Measurements from ENCODE around the gene PSTPIP1. TPM values are rescaled to one million over a fixed set of nuclear protein-coding genes. Genes with fewer than 3 reads are reported as not detected.

Gene PSTPIP1
- total RNA-seq, 1 donor from 2014 or later = 12.4 TPM

DNA sequence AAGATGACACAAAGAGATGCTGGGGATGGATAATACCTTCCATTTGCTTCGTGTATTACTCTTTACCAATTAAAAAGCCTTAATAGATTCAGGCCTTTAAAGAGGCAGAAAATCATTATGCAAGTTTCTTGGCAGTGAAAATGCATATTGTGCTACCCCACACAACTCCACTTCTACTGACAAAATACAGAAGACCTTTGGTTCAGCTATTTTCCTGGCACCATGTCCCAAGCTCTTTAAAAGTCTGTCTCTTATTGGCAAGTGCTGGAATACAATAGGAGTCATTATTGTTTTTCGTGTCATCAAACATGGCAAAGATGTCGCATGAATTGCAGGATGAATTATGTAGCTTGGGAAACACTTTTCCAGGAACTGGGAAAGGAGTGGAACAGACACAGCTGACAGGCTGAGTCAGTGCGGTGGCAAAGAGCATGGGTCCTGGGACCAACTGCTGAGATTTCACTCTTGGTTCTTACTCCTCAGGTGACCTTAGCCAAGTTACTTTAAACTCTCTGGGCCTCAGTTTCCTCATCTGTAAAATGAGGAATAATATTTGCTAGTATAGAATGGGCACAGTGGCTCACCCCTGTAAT is 81.5 kb downstream of the PSTPIP1 start:
- no peaks in the 10 kb centered on the region for H3K36me3 Mint-ChIP-seq (ENCODE audit: unreplicated experiment)

DNA sequence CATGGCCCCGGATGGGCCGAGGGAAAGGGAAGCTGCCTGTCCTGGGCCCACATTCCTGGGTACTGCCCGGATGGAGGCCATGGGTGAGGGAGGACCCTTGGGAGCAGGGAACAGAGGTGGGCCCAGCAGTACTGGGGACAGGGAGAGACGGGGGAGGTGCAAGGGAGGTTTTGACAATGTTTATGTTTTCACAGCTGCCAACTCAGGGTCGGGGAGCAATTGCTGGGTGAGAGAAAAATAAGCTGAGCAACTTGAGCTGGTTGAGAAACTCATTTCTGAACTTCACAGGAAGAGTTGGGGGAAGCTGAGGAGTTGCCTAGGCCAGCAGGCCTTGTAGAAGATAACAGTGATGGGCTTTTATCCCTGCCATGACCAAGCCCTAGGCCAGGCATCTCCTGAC is 87.0 kb downstream of the PSTPIP1 start:
- TF ChIP-seq CTCF (IDR thresholded peaks at IDR 0.05; ENCODE audit: partially characterized antibody, unreplicated experiment) = no peak
- peaks cover 3% of the 10 kb centered on the region for H3K27me3 Mint-ChIP-seq (ENCODE audit: unreplicated experiment)
- DNase-seq = no peak
- peak overlapping the region; percentile 43 for H3K27ac Mint-ChIP-seq (ENCODE audit: unreplicated experiment)
- H3K4me3 Mint-ChIP-seq (ENCODE audit: unreplicated experiment) = no peak overlapping the region
- H3K4me1 Mint-ChIP-seq (ENCODE audit: low read depth, unreplicated experiment) = no peaks in the 10 kb centered on the region
- H3K9me3 Mint-ChIP-seq (ENCODE audit: unreplicated experiment) = no peaks in the 10 kb centered on the region
- no peaks in the 10 kb centered on the region for H3K36me3 Mint-ChIP-seq (ENCODE audit: unreplicated experiment)

More for the DNA sequence above, 81.5 kb downstream of the PSTPIP1 start:
- Mint-ChIP-seq H3K27ac (ENCODE audit: unreplicated experiment) (no peak overlapping the region), H3K9me3 (ENCODE audit: unreplicated experiment) (no peaks in the 10 kb centered on the region), H3K27me3 (ENCODE audit: unreplicated experiment) (peaks cover 5% of the 10 kb centered on the region), H3K4me3 (ENCODE audit: unreplicated experiment) (no peak overlapping the region), H3K4me1 (ENCODE audit: low read depth, unreplicated experiment) (no peaks in the 10 kb centered on the region)
- no peak for TF ChIP-seq CTCF (IDR thresholded peaks at IDR 0.05; ENCODE audit: partially characterized antibody, unreplicated experiment)
- no peak for DNase-seq

DNA sequence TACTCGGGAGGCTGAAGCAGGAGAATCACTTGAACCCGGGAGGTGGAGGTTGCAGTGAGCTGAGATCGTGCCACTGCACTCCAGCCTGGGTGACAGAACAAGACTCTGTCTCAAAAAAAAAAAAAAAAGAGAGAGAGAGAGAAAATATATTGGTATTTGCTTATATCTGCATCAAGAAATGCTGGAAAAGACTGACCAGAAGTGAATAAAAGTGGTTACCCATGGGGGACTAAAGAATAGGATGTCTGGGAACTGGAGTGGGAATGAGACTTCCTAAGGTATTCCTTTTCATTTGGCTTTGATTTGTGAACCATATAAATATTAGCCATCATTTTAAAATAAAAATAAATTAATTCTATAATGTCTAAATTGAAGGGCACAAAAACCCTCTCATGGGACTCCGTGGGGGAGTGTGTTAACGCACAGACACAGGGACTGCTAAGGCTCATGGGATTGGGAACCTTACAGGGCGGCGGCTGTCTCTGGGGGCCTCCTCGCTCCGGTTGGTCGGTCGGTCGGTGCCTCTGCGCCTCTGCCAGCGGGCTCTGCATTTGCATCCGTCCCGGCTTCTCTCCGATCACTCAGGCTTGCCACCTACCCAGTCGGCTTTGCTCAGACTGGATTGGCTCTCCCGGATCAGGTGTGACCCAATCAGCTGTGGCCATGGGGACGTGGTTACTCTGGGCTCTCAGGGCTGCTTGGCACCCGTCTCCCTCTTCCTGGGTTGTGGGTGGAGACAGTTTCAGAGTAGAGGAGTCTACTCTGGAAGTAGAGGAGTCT is 88.6 kb downstream of the PSTPIP1 start:
- Mint-ChIP-seq H3K4me3 (ENCODE audit: unreplicated experiment) (peak overlapping the region; percentile 57), H3K27ac (ENCODE audit: unreplicated experiment) (no peak overlapping the region), H3K27me3 (ENCODE audit: unreplicated experiment) (no peaks in the 10 kb centered on the region), H3K9me3 (ENCODE audit: unreplicated experiment) (no peaks in the 10 kb centered on the region), H3K4me1 (ENCODE audit: low read depth, unreplicated experiment) (no peaks in the 10 kb centered on the region), H3K36me3 (ENCODE audit: unreplicated experiment) (no peaks in the 10 kb centered on the region)
- no peak for DNase-seq
- no peak for TF ChIP-seq CTCF (IDR thresholded peaks at IDR 0.05; ENCODE audit: partially characterized antibody, unreplicated experiment)

DNA sequence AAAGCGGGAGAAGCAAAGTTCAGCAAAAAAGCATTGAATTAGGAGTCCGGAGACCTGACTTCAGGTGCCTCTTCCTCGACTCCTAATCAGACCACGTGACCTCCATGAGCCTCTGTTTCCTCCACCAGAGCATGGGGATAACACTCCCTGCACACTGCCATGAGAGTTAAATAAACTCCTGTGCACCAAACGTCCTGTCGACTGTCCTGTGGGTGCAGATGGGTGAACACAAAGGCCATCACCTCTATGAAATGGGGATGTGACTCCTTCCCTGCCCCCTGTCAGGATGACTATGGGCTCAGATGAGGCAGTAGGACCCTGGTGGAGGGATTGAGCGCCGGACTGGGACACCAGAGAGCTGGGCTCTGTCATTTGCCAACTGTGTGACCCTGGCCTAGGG is 89.5 kb downstream of the PSTPIP1 start:
- Mint-ChIP-seq H3K36me3 (ENCODE audit: unreplicated experiment) (no peaks in the 10 kb centered on the region), H3K27me3 (ENCODE audit: unreplicated experiment) (peaks cover 2% of the 10 kb centered on the region), H3K4me1 (ENCODE audit: low read depth, unreplicated experiment) (no peaks in the 10 kb centered on the region), H3K27ac (ENCODE audit: unreplicated experiment) (no peak overlapping the region), H3K4me3 (ENCODE audit: unreplicated experiment) (no peak overlapping the region), H3K9me3 (ENCODE audit: unreplicated experiment) (no peaks in the 10 kb centered on the region)
- TF ChIP-seq CTCF (IDR thresholded peaks at IDR 0.05; ENCODE audit: partially characterized antibody, unreplicated experiment) = no peak
- DNase-seq = no peak

DNA sequence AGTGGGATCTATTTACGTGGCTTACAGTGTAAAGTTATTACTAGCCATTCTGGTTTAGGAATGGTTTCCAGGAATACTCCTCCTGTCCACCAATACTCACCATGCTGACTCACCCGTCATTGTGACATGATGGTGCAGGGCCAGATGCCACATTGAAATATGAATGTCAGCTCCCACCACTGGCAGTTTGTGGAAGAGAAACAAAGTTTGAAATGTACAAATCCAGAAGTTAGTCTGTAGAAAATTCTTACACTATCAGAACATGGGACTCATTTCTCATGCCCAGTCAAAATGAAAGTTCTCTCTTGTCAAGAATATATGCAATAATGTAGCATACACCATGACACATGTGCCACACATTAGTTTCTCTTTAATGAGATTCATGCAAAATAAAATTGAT is 90.4 kb downstream of the PSTPIP1 start:
- no peak overlapping the region for H3K27ac Mint-ChIP-seq (ENCODE audit: unreplicated experiment)
- DNase-seq = no peak
- H3K9me3 Mint-ChIP-seq (ENCODE audit: unreplicated experiment) = no peaks in the 10 kb centered on the region
- H3K4me3 Mint-ChIP-seq (ENCODE audit: unreplicated experiment) = no peak overlapping the region
- no peak for TF ChIP-seq CTCF (IDR thresholded peaks at IDR 0.05; ENCODE audit: partially characterized antibody, unreplicated experiment)
- peaks cover 2% of the 10 kb centered on the region for H3K27me3 Mint-ChIP-seq (ENCODE audit: unreplicated experiment)
- H3K4me1 Mint-ChIP-seq (ENCODE audit: low read depth, unreplicated experiment) = no peaks in the 10 kb centered on the region
- H3K36me3 Mint-ChIP-seq (ENCODE audit: unreplicated experiment) = no peaks in the 10 kb centered on the region
